HepG2 (cell line): ENCODE results near the gene CAMK2N2. TPM values are rescaled to one million over a fixed set of nuclear protein-coding genes. Genes with fewer than 3 reads are reported as not detected.

Experiments used
- AFF4 ChIP-seq: sonication (generic); formaldehyde crosslinking; IDR thresholded peaks from 2 replicates; pipeline ENCODE4 v1.4.0; 2020; ENCODE audit warnings: missing genetic modification reagents
- ATF1 ChIP-seq: IDR thresholded peaks from 2 replicates; pipeline ENCODE4 v1.6.1; 2016; ENCODE audit warnings: mild to moderate bottlenecking, control low read depth
- E2F5 ChIP-seq: sonication (generic); formaldehyde crosslinking; conservative IDR thresholded peaks from 2 replicates; pipeline ENCODE4 v1.4.0; 2020; ENCODE audit warnings: missing genetic modification reagents
- FOSL2 ChIP-seq: sonication (generic); formaldehyde crosslinking; IDR thresholded peaks from 2 replicates; pipeline ENCODE4 v1.4.0; 2020; ENCODE audit warnings: missing genetic modification reagents
- GABPB1 ChIP-seq: IDR thresholded peaks from 2 replicates; pipeline ENCODE4 v1.6.1; 2016; ENCODE audit warnings: mild to moderate bottlenecking, missing genetic modification reagents, moderate library complexity, missing compliant biosample characterization
- GTF2F1 ChIP-seq: fragments of 150-350 bp; IDR thresholded peaks from 2 replicates; pipeline ENCODE4 v1.6.1; 2014; ENCODE audit warnings: low read length
- HES4 ChIP-seq: sonication (generic); formaldehyde crosslinking; IDR thresholded peaks from 2 replicates; pipeline ENCODE4 v1.9.0; 2021; ENCODE audit warnings: mild to moderate bottlenecking, missing genetic modification reagents, borderline replicate concordance
- KLF15 ChIP-seq: sonication (generic); formaldehyde crosslinking; IDR thresholded peaks from 2 replicates; pipeline ENCODE4 v1.8.1; 2023; ENCODE audit warnings: borderline replicate concordance, mild to moderate bottlenecking, inconsistent platforms, missing genetic modification reagents, mixed read lengths
- RAD51 ChIP-seq: fragments of 450-650 bp; IDR thresholded peaks from 2 replicates; pipeline ENCODE4 v1.6.1; 2016; ENCODE audit warnings: borderline replicate concordance
- SP5 ChIP-seq: IDR thresholded peaks from 2 replicates; pipeline ENCODE4 v1.6.1; 2016; ENCODE audit warnings: low read depth, borderline replicate concordance
- ZBTB7B ChIP-seq: sonication (generic); formaldehyde crosslinking; IDR thresholded peaks from 2 replicates; pipeline ENCODE4 v1.4.0; 2020; ENCODE audit warnings: missing genetic modification reagents
- ZHX2 ChIP-seq, 2 experiments: sonication (generic) in 1 of 2; formaldehyde crosslinking in 1 of 2; IDR thresholded peaks; 2 replicates each; pipeline versions ENCODE4 v1.6.1 to v1.9.0; 2014 to 2022; ENCODE audit warnings: antibody characterized with exemption in 1 of 2, borderline replicate concordance in 1 of 2, inconsistent platforms in 1 of 2, low read depth in 1 of 2, missing genetic modification reagents in 1 of 2
- ZNF296 ChIP-seq: sonication (generic); formaldehyde crosslinking; conservative IDR thresholded peaks from 2 replicates; pipeline ENCODE4 v1.5.0; 2020; ENCODE audit warnings: mild to moderate bottlenecking, missing genetic modification reagents
- ZNF710 ChIP-seq: sonication (generic); formaldehyde crosslinking; IDR thresholded peaks from 2 replicates; pipeline ENCODE4 v1.5.0; 2020; ENCODE audit warnings: mild to moderate bottlenecking, missing genetic modification reagents, borderline replicate concordance
- ZNF749 ChIP-seq: sonication (generic); formaldehyde crosslinking; IDR thresholded peaks from 2 replicates; pipeline ENCODE4 v1.8.0; 2022; ENCODE audit warnings: mild to moderate bottlenecking, missing genetic modification reagents, moderate library complexity, borderline replicate concordance
- ZNF83 ChIP-seq: sonication (generic); formaldehyde crosslinking; IDR thresholded peaks from 2 replicates; pipeline ENCODE4 v1.4.0; 2020; ENCODE audit warnings: missing genetic modification reagents, mild to moderate bottlenecking, borderline replicate concordance
- polyA plus RNA-seq, 8 experiments: library from polyadenylated mRNA; depleted of rRNA in 3 of 8; stranded (reverse) in 7 of 8; unstranded in 1 of 8; fragments of >200 nt; fragmentation: Illumina TruSeq in 4 of 8; extraction: Trizol in 4 of 8; gene quantifications; 2 replicates each; pipeline versions ENCODE4 v1.2.1 to v1.2.3, GENCODE V29; 2011 to 2016; ENCODE audit warnings: low read depth in 4 of 8, missing spikeins in 1 of 8, mixed read lengths in 1 of 8; ENCODE audit not compliant: insufficient read depth in 1 of 8
- total RNA-seq, 5 experiments: library from RNA; depleted of rRNA; stranded (reverse); fragments of >200 nt; fragmentation: Illumina TruSeq; extraction: Trizol; gene quantifications; 2 replicates each; pipeline ENCODE4 v1.2.3, GENCODE V29; 2016; ENCODE audit warnings: low read depth in 1 of 5

The CAMK2N2 gene
- total and polyA plus RNA-seq, 2 of the 13 experiments (the other 11 are each of a cell fraction or from before 2014, with no cell fraction given), result 0.12 to 0.27 TPM

GRCh38 chr3:184249412-184250166 is 11.8 kb downstream of the CAMK2N2 start, which contains the start of gene EEF1AKMT4 (continued):
- TF ChIP-seq AFF4 (CRISPR knock-in tag), result no peak
- TF ChIP-seq ZNF749 (CRISPR knock-in tag), result no peak
- peak; percentile 88 for TF ChIP-seq GABPB1 (CRISPR knock-in tag)
- TF ChIP-seq KLF15 (CRISPR knock-in tag), result no peak; the same call in 1 of the 2 replicates
- no peak for TF ChIP-seq FOSL2
- TF ChIP-seq HES4 (CRISPR knock-in tag), result no peak
- TF ChIP-seq ZNF83 (CRISPR knock-in tag), result no peak
- no peak for TF ChIP-seq ZNF710 (CRISPR knock-in tag)
- no peak for TF ChIP-seq E2F5 (CRISPR knock-in tag)
- no peak; the same call in 1 of the 2 replicates for TF ChIP-seq ZHX2 (IDR thresholded peaks at IDR 0.05; ENCODE audit: low read depth)
- 0 out of 2 replicates have a peak, but pooled peaks have one; percentile 66 for TF ChIP-seq ZHX2 (CRISPR knock-in tag; IDR thresholded peaks at IDR 0.05; ENCODE audit: borderline replicate concordance)
- no peak for TF ChIP-seq ATF1 (CRISPR knock-in tag)
- TF ChIP-seq RAD51, result no peak
- peak; percentile 32; the same call in 1 of the 2 replicates for TF ChIP-seq ZBTB7B (CRISPR knock-in tag)
- no peak for TF ChIP-seq GTF2F1
- TF ChIP-seq ZNF296, result no peak
- peak; percentile 87 for TF ChIP-seq SP5 (CRISPR knock-in tag)
